GM19438 (cell line): ENCODE measurements around the gene LCN10.

Experiments
- ATAC-seq: cut with Tn5 transposase; IDR thresholded peaks from one replicate; pipeline ENCODE4 v1.9.1; 2021; ENCODE audit warnings: low read depth; ENCODE audit not compliant: unreplicated experiment

LCN10 gene

DNA sequence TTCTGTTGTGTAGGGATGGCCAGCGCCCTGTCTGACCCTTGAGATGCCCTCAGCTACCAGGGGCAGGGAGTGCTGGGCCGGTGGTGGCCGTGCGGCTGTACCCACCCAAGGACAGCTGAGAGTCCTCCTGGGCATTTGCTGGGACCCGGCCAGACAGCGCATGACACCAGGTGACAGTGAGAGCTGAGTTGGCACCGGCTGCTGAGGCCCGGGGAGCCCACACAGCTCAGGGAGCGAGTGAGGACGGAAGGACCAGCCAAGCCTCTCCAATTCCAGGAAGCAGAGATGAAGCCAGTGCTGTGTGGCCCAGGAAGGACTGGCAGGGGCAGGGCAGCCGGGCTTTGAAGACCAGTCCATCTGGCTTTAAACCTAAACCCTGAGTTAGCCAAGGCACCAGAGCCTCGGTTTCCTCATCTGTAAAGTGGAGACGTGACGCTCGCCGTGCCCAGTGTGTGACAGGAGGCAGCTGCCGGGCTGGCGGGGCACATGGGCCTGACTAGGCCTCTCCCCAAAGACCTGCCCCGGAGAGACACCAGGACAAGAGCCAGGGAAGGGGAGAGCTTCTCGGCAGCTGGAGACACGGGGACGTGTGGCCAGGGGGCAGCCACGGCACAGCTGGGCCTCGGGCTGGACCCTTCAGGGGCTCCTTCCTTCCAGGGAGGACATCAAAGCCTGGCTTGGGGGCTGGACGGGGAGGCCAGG, 52.5 kb downstream of the LCN10 start:
- ATAC-seq, result no peak

DNA sequence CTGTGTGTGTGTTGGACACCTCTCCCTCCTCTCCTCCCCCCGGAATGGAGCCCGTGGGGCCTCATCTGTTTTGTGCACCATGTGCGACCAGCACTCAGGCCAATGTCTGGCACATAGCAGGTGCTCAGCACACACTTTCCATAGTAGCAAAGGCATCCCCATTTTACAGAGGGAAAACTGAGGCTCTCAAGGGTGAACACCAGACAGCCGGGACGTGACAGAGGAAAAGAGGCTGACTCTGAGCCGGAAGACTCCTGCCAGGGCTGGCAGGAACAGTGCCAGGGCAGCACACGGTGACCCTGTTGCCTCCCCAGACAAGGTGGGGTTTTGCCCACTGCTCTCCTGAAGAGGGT, 53.7 kb downstream of the LCN10 start:
- ATAC-seq, result no peak

DNA sequence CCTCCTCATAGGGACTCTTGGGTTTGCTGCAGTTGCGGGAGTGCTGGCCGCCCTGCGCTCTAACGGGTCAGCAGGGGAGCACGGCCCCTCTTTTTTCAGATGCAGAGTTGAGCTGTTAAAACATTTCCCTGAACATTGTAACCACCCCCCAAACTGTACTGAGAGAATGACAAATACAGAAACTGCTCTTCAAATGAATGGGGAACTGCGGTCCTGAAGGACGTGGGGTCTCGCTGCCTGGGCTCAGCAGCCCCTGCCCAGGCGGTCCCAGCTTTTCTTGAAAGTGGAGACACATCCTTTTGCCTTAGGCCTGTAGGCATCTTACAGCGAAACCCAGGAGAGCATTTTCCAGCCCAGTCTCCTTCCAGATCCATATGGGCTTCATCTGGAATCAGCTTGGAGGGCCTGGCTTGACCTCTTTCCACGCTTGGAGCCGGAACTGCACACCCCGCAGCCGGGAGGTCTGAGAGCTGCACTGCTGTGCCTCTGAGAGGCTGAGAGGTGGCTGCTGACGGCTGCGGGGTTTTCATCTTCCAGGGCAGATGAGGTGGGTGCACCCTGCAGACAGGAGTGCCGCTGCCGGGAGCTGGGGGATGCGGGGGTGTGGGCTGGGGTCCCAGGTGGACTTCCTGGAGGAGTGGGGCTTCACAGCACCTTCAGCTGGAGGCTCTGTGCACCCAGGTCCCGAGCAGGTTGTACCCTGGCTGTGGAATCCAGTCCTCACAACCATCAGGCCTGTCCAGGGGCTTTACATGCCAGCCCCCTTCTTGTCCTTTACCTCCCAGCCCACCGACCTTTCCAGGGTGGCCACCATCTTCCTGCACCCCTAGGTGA, 54.2 kb downstream of the LCN10 start:
- no peak for ATAC-seq
